ENCODE data around the gene RSKR. TPM values are rescaled to one million over a fixed set of nuclear protein-coding genes. Genes with fewer than 3 reads are reported as not detected.

The RSKR gene
- total and polyA plus RNA-seq, 9 of the 15 experiments (the other 6 are each of a cell fraction or from before 2014, with no cell fraction given): 1.4 to 42.3 (median 16.2) TPM

- TF ChIP-seq RREB1 (CRISPR knock-in tag; IDR thresholded peaks at IDR 0.05) (peak; percentile 64; the same call in 1 of the 2 replicates), ZNF282 (CRISPR knock-in tag; IDR thresholded peaks at IDR 0.05) (no peak), DMBX1 (CRISPR knock-in tag; IDR thresholded peaks at IDR 0.05; ENCODE audit: borderline replicate concordance) (no peak), YBX1 (IDR thresholded peaks at IDR 0.05) (no peak), U2AF1 (optimal IDR thresholded peaks at IDR 0.05; ENCODE audit: low read depth, low read length) (no peak), CBFA2T3 (IDR thresholded peaks at IDR 0.05) (no peak), ZC3H11A (IDR thresholded peaks at IDR 0.05; ENCODE audit: low read depth, low read length) (no peak), SMC3 (conservative IDR thresholded peaks at IDR 0.05; ENCODE audit: insufficient read depth, low read depth, low read length) (no peak), NR4A1 (CRISPR knock-in tag; IDR thresholded peaks at IDR 0.05) (no peak), NR4A1 (tag; IDR thresholded peaks at IDR 0.05) (no peak), PURB (CRISPR knock-in tag; IDR thresholded peaks at IDR 0.05; ENCODE audit: low read depth) (no peak), HLTF (IDR thresholded peaks at IDR 0.05) (no peak; the same call in 1 of the 2 replicates), TCF7L2 (IDR thresholded peaks at IDR 0.05; ENCODE audit: low read depth, low read length) (no peak), SMAD2 (IDR thresholded peaks at IDR 0.05; ENCODE audit: low read depth, low read length) (no peak), HINFP (tag; conservative IDR thresholded peaks at IDR 0.05; ENCODE audit: low read depth) (no peak), ZNF445 (CRISPR knock-in tag; IDR thresholded peaks at IDR 0.05; ENCODE audit: low read depth) (no peak), ARHGAP35 (IDR thresholded peaks at IDR 0.05; ENCODE audit: partially characterized antibody) (no peak), SOX6 (IDR thresholded peaks at IDR 0.05) (0 out of 2 replicates have a peak, but pooled peaks have one; percentile 43), TBL1XR1 (IDR thresholded peaks at IDR 0.05; ENCODE audit: low read length in 2 of 2) (peak in 1 of 2 experiments; percentile 1; a peak in 1 of 4 replicates), ZNF780A (CRISPR knock-in tag; IDR thresholded peaks at IDR 0.05) (no peak)
Measured at GRCh38 chr17:28598799-28599310, 15.1 kb downstream of the RSKR start, which contains the start of gene SPAG5 (continued).

Measured in K562 (cell line).